Testis (tissue), 5 donors: Measurements from ENCODE around the gene NFE2L3. TPM values are rescaled to one million over a fixed set of nuclear protein-coding genes. Genes with fewer than 3 reads are reported as not detected.

Experiments used
- DNase-seq: peaks from one replicate; pipeline ENCODE4 v3.0.0-alpha.2; 2019
- H3K27ac ChIP-seq, 2 donors: fragments of 200-600 bp; sonication (generic); one replicate each; pipeline ENCODE4 v1.5.1; 2019
- H3K27me3 ChIP-seq: fragments of 200-600 bp; sonication (generic); one replicate; pipeline ENCODE4 v1.5.1; 2019
- H3K36me3 ChIP-seq: fragments of 200-600 bp; sonication (generic); one replicate; pipeline ENCODE4 v1.5.1; 2017; ENCODE audit warnings: low read depth; ENCODE audit errors: missing control alignments
- H3K4me1 ChIP-seq: fragments of 200-600 bp; sonication (generic); one replicate; pipeline ENCODE4 v1.5.1; 2019
- H3K4me3 ChIP-seq, 2 donors: fragments of 200-600 bp; sonication (generic); one replicate each; pipeline ENCODE4 v1.5.1; 2017 to 2019
- H3K9me3 ChIP-seq: fragments of 200-600 bp; sonication (generic); one replicate; pipeline ENCODE4 v1.5.1; 2017
- CTCF ChIP-seq, 3 experiments: fragments of 450-650 bp in 2 of 3; fragments of 200-600 bp in 1 of 3; sonication (generic) in 1 of 3; IDR thresholded peaks; one replicate each; pipeline ENCODE4 v1.5.1; 2016 to 2019; ENCODE audit warnings: antibody characterized with exemption in 3 of 3, mild to moderate bottlenecking in 2 of 3, moderate library complexity in 1 of 3
- POLR2A ChIP-seq: fragments of 450-650 bp; IDR thresholded peaks from one replicate; pipeline ENCODE4 v1.6.1; 2017; ENCODE audit warnings: antibody characterized with exemption, mild to moderate bottlenecking, moderate library complexity
- WGBS, 2 donors: methylation state at CpG; one replicate each; pipeline ENCODE4 v1.1.5; 2018; 5-methylcytosine and 5-hydroxymethylcytosine counted together
- intact Hi-C: fragments of 100-400 bp; cut with DNase I; formaldehyde crosslinking; loops from one replicate; pipeline ENCODE4 v1.15.1; 2023; ENCODE audit warnings: low total_unique reads
- long read RNA-seq, 2 donors: transcript quantifications; one replicate each; lab custom pipeline, GENCODE V29; 2026
- polyA plus RNA-seq: library from polyadenylated mRNA; stranded (reverse); fragments of 350-450 nt; fragmentation: Illumina TruSeq; extraction: RNeasy Lipid Tissue Mini Kit (QIAGEN cat#74804); gene quantifications from one replicate; pipeline ENCODE4 v1.2.3, GENCODE V29; 2014; ENCODE audit warnings: low read depth, low replicate concordance; ENCODE audit not compliant: insufficient read depth
- total RNA-seq, 2 donors: library from RNA; depleted of rRNA; stranded (reverse); fragments of >200 nt; gene quantifications; one replicate each; pipeline ENCODE4 v1.2.3, GENCODE V29; 2016

NFE2L3 gene
- total RNA-seq = 1 to 10 TPM; 3.3 to 4.2 TPM
- 4.2 TPM for polyA plus RNA-seq
- long read RNA-seq, donor 1, transcript NFE2L3-202 (1 exons, 2,258 nt) = major isoform, 12 of 802 reads
- long read RNA-seq, donor 1, transcript NFE2L3-201 (4 exons, 3,686 nt) = minor isoform, 11 of 802 reads
- long read RNA-seq, donor 1, partial matches to known transcripts = 537 of 802 reads
- long read RNA-seq, donor 1, other reads (novel, unspliced or antisense) = 242 of 802 reads
- long read RNA-seq, donor 2, transcript NFE2L3-202 (1 exons, 2,258 nt) = major isoform, 8 of 812 reads
- long read RNA-seq, donor 2, partial matches to known transcripts = 725 of 812 reads
- long read RNA-seq, donor 2, other reads (novel, unspliced or antisense) = 77 of 812 reads

- Histone ChIP-seq H3K27me3 (no peaks in the 10 kb centered on the region), H3K4me1 (no peaks in the 10 kb centered on the region), H3K9me3 (no peaks in the 10 kb centered on the region), H3K36me3 (no peaks in the 10 kb centered on the region), H3K27ac (no peak within 1 kb of the TSS), H3K4me3 (peak within 1 kb of the TSS; percentile 50 to 62)
- WGBS, 2 donors = 0 to 1% methylated on average over 2 to 93 of the region's 95 CpGs
- TF ChIP-seq POLR2A (no peak), CTCF (IDR thresholded peaks at IDR 0.05) (peak in 2 of 3 experiments; percentile 13 to 14)
- intact Hi-C loops = no loop called here
- DNase-seq = peak; percentile 88
Observed at GRCh38 chr7:26151953-26152781, at the start of gene NFE2L3. Gene NFE2L3 (plus strand): TSS chr7:26152198. CDS start chr7:26152499, 301 bp downstream.

- Histone ChIP-seq H3K27me3 (no peaks in the 10 kb centered on the region), H3K36me3 (no peaks in the 10 kb centered on the region), H3K4me1 (no peaks in the 10 kb centered on the region), H3K4me3 (no peak overlapping the region), H3K27ac (no peak overlapping the region), H3K9me3 (no peaks in the 10 kb centered on the region)
- TF ChIP-seq CTCF (IDR thresholded peaks at IDR 0.05) (no peak), POLR2A (no peak)
- no peak for DNase-seq
- intact Hi-C loops = no loop called here
- WGBS, 2 donors = 72 to 84% methylated on average over 3 of the region's 3 CpGs
Observed at GRCh38 chr7:26103596-26103995, 48.4 kb upstream of the NFE2L3 start.

GRCh38 chr7:26105236-26105635 is 46.8 kb upstream of the NFE2L3 start:
- 94 to 100% methylated on average over 1 of the region's 1 CpG for WGBS, 2 donors
- H3K36me3 ChIP-seq = no peaks in the 10 kb centered on the region
- H3K4me3 ChIP-seq = no peak overlapping the region
- TF ChIP-seq POLR2A (no peak), CTCF (IDR thresholded peaks at IDR 0.05) (no peak)
- no peaks in the 10 kb centered on the region for H3K4me1 ChIP-seq
- H3K9me3 ChIP-seq = no peaks in the 10 kb centered on the region
- no peak for DNase-seq
- no peaks in the 10 kb centered on the region for H3K27me3 ChIP-seq
- intact Hi-C loops = no loop called here
- no peak overlapping the region for H3K27ac ChIP-seq

- no peaks in the 10 kb centered on the region for H3K27me3 ChIP-seq
- H3K36me3 ChIP-seq = no peaks in the 10 kb centered on the region
- no peaks in the 10 kb centered on the region for H3K9me3 ChIP-seq
- TF ChIP-seq POLR2A = no peak
- no peak for TF ChIP-seq CTCF (IDR thresholded peaks at IDR 0.05)
- intact Hi-C loops = no loop called here
- 94 to 98% methylated on average over 11 of the region's 11 CpGs for WGBS, 2 donors
- H3K27ac ChIP-seq = no peak overlapping the region
- no peaks in the 10 kb centered on the region for H3K4me1 ChIP-seq
- H3K4me3 ChIP-seq = no peak overlapping the region
- no peak for DNase-seq
Observed at GRCh38 chr7:26105931-26106330, 46.1 kb upstream of the NFE2L3 start.
